CD4-positive, alpha-beta T cell (primary cell): ENCODE results near the gene SPDEF. TPM values are rescaled to one million over a fixed set of nuclear protein-coding genes. Genes with fewer than 3 reads are reported as not detected.

Experiments used
- ATAC-seq: fragments of 200-7000 bp; cut with Tn5 transposase; one replicate; pipeline ENCODE4 v1.10.0; 2022; ENCODE audit warnings: mild to moderate bottlenecking; ENCODE audit not compliant: poor library complexity
- CTCF ChIA-PET: fragments of 350-600 bp; sonication (Branson Sonifier 250); formaldehyde crosslinking; loops from one replicate; lab custom pipeline; 2021; ENCODE audit warnings: antibody characterized with exemption, inconsistent platforms; lab: Charles Lee
- POLR2A ChIA-PET: fragments of 350-600 bp; sonication (Branson Sonifier 250); formaldehyde crosslinking; loops from one replicate; lab custom pipeline; 2021; ENCODE audit warnings: antibody characterized with exemption, inconsistent platforms; lab: Charles Lee
- DNase-seq, 14 experiments: peaks; one replicate each; pipeline ENCODE4 v3.0.0-alpha.2; 2013 to 2020; ENCODE audit warnings: mixed read lengths in 2 of 14
- H3K27ac ChIP-seq, 2 donors: one replicate each; pipeline versions ENCODE4 v1.5.1 to v1.7.0; 2013; ENCODE audit warnings: low read length in 2 of 2, low read depth in 1 of 2, mild to moderate bottlenecking in 1 of 2
- H3K27me3 ChIP-seq, 2 experiments: 1 replicate in 1 of 2; 2 replicates in 1 of 2; pipeline versions ENCODE4 v1.6.1 to v1.7.0; 2013; ENCODE audit warnings: low read length in 2 of 2, control low read depth in 1 of 2, mild to moderate bottlenecking in 1 of 2, moderate library complexity in 1 of 2; ENCODE audit not compliant: insufficient read depth in 2 of 2, control insufficient read depth in 1 of 2
- H3K36me3 ChIP-seq: one replicate; pipeline ENCODE4 v1.6.1; 2013; ENCODE audit warnings: low read length, control low read depth; ENCODE audit not compliant: insufficient read depth
- H3K4me1 ChIP-seq: one replicate; pipeline ENCODE4 v1.6.1; 2013; ENCODE audit warnings: low read length, control low read depth; ENCODE audit not compliant: insufficient read depth
- H3K4me3 ChIP-seq: one replicate; pipeline ENCODE4 v1.5.1; 2013; ENCODE audit warnings: mild to moderate bottlenecking, low read length, moderate library complexity
- H3K9me3 ChIP-seq, 2 experiments: 1 replicate in 1 of 2; 2 replicates in 1 of 2; pipeline versions ENCODE4 v1.6.1 to v1.7.0; 2013; ENCODE audit warnings: low read length in 2 of 2, mild to moderate bottlenecking in 2 of 2, control low read depth in 1 of 2, moderate library complexity in 1 of 2; ENCODE audit not compliant: control insufficient read depth in 1 of 2, insufficient read depth in 1 of 2
- H3K27ac Mint-ChIP-seq: one replicate; pipeline ENCODE4 v1.8.0; 2020; ENCODE audit warnings: mixed read lengths
- H3K27me3 Mint-ChIP-seq: one replicate; pipeline ENCODE4 v1.8.0; 2021; ENCODE audit warnings: mixed read lengths
- H3K36me3 Mint-ChIP-seq: one replicate; pipeline ENCODE4 v1.8.0; 2021; ENCODE audit warnings: low read depth, mixed read lengths
- H3K4me1 Mint-ChIP-seq: one replicate; pipeline ENCODE4 v1.8.0; 2021; ENCODE audit warnings: low read depth, mixed read lengths
- H3K4me3 Mint-ChIP-seq: one replicate; pipeline ENCODE4 v1.8.0; 2020; ENCODE audit warnings: mild to moderate bottlenecking, mixed read lengths
- H3K9me3 Mint-ChIP-seq: one replicate; pipeline ENCODE4 v1.8.0; 2020; ENCODE audit warnings: mixed read lengths
- intact Hi-C, 2 experiments: fragments of 100-400 bp; cut with DNase I in 1 of 2; cut with micrococcal nuclease in 1 of 2; formaldehyde crosslinking; loops; one replicate each; pipeline versions ENCODE4 v1.15.1 to v1.9.0; 2023 to 2025; cut with DNase I, micrococcal nuclease
- total RNA-seq, 174 experiments: library from RNA in 2 of 174; stranded (reverse) in 2 of 174; gene quantifications; one replicate each; pipeline ENCODE4 v1.2.3 and lab custom pipeline; 2021 to 2026
- TF ChIP-seq, protein P1 (sequence below): fragments of 200-600 bp; IDR thresholded peaks from one replicate; pipeline ENCODE4 v1.8.0; 2022; ENCODE audit warnings: antibody characterized with exemption, mild to moderate bottlenecking

SPDEF gene
- total RNA-seq, 2 experiments from 2014 or later = 0.17 to 0.36 TPM

DNA sequence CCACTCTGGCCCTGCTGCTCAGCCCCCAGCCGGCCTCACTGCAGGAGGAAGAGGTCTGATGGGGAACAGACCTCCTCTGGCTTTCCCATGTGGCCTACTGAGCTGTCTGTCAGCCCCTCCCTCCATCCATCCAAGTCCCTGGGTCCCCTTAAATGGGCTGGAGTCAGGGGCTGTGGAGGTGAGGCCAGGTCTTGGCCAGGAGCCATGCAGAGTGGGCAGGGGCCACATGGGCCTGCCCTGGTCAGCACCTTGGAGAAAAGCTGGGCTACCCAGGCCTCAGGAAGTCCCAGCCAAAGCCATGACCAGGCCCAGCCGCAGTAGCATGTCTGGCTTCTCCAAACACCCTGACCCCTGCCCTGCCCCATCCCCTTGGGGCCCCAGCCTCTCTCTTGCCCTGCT, 6.3 kb downstream of the SPDEF start:
- Histone ChIP-seq H3K27me3 (no peaks in the 10 kb centered on the region), H3K36me3 (no peaks in the 10 kb centered on the region), H3K4me1 (no peaks in the 10 kb centered on the region), H3K27ac (no peak overlapping the region), H3K9me3 (no peaks in the 10 kb centered on the region), H3K4me3 (no peak overlapping the region)
- no peak overlapping the region for H3K27ac Mint-ChIP-seq
- ChIA-PET POLR2A (no interaction called here), CTCF (no interaction called here)
- DNase-seq = no peak
- H3K4me1 Mint-ChIP-seq = peaks cover 6% of the 10 kb centered on the region
- H3K9me3 Mint-ChIP-seq = no peaks in the 10 kb centered on the region
- no peaks in the 10 kb centered on the region for H3K27me3 Mint-ChIP-seq
- intact Hi-C loops = no loop called here
- H3K36me3 Mint-ChIP-seq = no peaks in the 10 kb centered on the region
- TF ChIP-seq, protein P1, sequence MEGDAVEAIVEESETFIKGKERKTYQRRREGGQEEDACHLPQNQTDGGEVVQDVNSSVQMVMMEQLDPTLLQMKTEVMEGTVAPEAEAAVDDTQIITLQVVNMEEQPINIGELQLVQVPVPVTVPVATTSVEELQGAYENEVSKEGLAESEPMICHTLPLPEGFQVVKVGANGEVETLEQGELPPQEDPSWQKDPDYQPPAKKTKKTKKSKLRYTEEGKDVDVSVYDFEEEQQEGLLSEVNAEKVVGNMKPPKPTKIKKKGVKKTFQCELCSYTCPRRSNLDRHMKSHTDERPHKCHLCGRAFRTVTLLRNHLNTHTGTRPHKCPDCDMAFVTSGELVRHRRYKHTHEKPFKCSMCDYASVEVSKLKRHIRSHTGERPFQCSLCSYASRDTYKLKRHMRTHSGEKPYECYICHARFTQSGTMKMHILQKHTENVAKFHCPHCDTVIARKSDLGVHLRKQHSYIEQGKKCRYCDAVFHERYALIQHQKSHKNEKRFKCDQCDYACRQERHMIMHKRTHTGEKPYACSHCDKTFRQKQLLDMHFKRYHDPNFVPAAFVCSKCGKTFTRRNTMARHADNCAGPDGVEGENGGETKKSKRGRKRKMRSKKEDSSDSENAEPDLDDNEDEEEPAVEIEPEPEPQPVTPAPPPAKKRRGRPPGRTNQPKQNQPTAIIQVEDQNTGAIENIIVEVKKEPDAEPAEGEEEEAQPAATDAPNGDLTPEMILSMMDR = no peak
- no peak for ATAC-seq
- H3K4me3 Mint-ChIP-seq = no peak overlapping the region

DNA sequence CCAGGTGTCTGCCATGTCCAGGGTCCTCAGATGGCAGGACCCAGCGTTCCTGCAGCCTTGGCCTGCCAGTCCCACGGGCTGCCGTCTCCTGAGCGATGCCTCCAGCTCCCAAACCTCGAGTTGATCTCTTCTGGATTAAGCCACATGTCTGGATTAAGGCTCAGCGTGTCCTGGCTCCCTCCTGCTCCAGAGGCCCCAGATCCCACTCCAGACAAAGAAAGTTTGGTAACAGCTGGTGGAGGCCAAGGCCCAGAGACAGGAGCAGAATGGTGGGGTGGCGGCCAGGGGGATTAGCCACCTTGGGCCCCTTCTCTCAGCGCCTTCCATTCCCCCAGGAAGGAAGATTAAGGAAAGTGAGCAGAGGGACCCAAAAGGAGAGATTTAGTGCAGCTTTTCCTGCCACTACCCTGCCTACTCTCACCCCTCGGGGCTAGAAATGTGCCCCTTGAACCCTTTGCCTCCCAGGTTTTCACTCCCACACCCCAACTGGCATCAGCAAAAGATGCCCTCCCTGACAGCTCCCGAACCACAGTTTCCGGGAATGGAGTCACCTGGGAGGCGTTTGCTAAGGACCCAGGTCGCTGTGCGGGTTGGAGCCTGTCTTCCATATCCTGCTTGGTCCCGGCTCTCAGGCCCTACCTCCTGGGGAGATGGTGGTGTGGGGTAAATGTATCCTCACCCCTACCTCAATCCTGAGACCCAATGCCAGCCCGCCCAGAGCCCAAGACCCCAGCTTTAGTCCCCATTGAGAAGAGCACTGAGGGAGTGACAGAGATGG, 6.9 kb downstream of the SPDEF start:
- no peaks in the 10 kb centered on the region for H3K9me3 ChIP-seq
- no peaks in the 10 kb centered on the region for H3K27me3 ChIP-seq
- H3K4me3 Mint-ChIP-seq = no peak overlapping the region
- H3K36me3 Mint-ChIP-seq = no peaks in the 10 kb centered on the region
- ATAC-seq (no peak), DNase-seq (no peak)
- CTCF ChIA-PET = no interaction called here
- peaks cover 5% of the 10 kb centered on the region for H3K4me1 Mint-ChIP-seq
- no peaks in the 10 kb centered on the region for H3K4me1 ChIP-seq
- POLR2A ChIA-PET = no interaction called here
- no peaks in the 10 kb centered on the region for H3K27me3 Mint-ChIP-seq
- TF ChIP-seq, protein P1 = no peak
- H3K27ac ChIP-seq = no peak overlapping the region
- no peak overlapping the region for H3K4me3 ChIP-seq
- intact Hi-C loops = no loop called here
- no peaks in the 10 kb centered on the region for H3K36me3 ChIP-seq
- no peak overlapping the region for H3K27ac Mint-ChIP-seq
- no peaks in the 10 kb centered on the region for H3K9me3 Mint-ChIP-seq

DNA sequence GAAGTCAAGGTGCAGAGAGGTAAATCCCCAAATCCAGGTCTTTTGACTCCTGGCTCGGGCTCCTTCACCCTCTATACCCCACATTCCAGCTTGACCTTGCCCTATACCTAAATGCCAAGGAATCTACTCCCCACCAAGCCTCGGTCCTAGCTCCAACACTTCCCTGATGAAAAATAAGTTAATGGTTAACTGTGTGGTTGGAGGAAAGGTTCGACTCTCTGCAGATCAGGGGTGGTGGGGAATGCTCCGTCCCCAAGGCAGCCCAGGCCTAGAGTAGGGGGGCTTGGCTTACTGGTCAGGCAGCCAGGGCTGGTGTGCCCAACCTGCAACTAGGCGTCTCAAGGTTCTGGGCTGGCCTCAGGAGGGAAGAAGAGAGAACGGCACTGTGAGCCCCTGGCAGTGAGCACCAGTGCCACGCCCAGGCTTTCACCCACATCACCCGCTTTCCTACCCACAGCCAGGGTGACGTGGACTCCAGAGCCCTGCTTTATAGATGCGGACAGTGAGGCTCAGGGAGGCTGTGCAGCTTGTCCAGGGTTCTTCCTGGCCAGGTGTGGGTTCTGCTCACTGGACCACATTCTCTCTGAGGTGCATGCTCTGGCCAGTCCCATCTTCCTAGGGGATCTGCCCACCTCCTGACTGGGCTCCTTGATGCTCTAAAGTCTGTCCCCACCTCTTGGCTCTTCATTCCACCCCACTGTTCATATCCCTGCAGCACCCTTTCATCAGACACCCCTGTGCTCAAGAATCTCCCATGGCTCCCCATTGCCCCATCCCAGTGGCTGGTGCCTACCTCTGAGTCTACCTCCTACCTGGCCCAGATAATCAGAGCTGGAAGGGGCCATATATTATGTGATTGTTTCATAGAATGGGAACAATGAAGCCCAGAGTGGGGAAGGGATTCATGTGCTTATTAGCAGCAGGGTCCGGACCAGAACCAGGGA, 8.2 kb downstream of the SPDEF start:
- H3K9me3 Mint-ChIP-seq = no peaks in the 10 kb centered on the region
- Histone ChIP-seq H3K4me1 (no peaks in the 10 kb centered on the region), H3K9me3 (no peaks in the 10 kb centered on the region), H3K4me3 (no peak overlapping the region), H3K27me3 (no peaks in the 10 kb centered on the region), H3K36me3 (no peaks in the 10 kb centered on the region), H3K27ac (no peak overlapping the region)
- DNase-seq (no peak), ATAC-seq (no peak)
- no peaks in the 10 kb centered on the region for H3K27me3 Mint-ChIP-seq
- intact Hi-C loops = no loop called here
- H3K4me3 Mint-ChIP-seq = no peak overlapping the region
- POLR2A ChIA-PET = no interaction called here
- no peaks in the 10 kb centered on the region for H3K36me3 Mint-ChIP-seq
- H3K27ac Mint-ChIP-seq = no peak overlapping the region
- no peaks in the 10 kb centered on the region for H3K4me1 Mint-ChIP-seq
- TF ChIP-seq, protein P1 = no peak
- CTCF ChIA-PET = no interaction called here
